Uterus (tissue), 2 donors: ENCODE results near the gene HARS1.
A peak's percentile ranks its signal among the peaks of the same experiment; 100 is the strongest.

Experiments used
- CTCF ChIP-seq, 4 experiments: fragments of 200-600 bp in 2 of 4; fragments of 450-650 bp in 2 of 4; sonication (generic) in 2 of 4; IDR thresholded peaks; one replicate each; pipeline ENCODE4 v1.5.1; 2016 to 2019; ENCODE audit warnings: antibody characterized with exemption in 4 of 4, mild to moderate bottlenecking in 2 of 4, moderate library complexity in 1 of 4
- POLR2A ChIP-seq, 2 donors: fragments of 450-650 bp; IDR thresholded peaks; one replicate each; pipeline ENCODE4 v1.6.1; 2016; ENCODE audit warnings: antibody characterized with exemption in 2 of 2, mild to moderate bottlenecking in 1 of 2, moderate library complexity in 1 of 2

GRCh38 chr5:140664359-140665119 is 26.6 kb downstream of the HARS1 start, which contains the start of gene WDR55:
- TF ChIP-seq CTCF (IDR thresholded peaks at IDR 0.05) (no peak), POLR2A (IDR thresholded peaks at IDR 0.05) (peak; percentile 64 to 76)
